Vagina (tissue), 2 donors: Measurements from ENCODE around the gene TSPAN4. TPM values are rescaled to one million over a fixed set of nuclear protein-coding genes. Genes with fewer than 3 reads are reported as not detected.

Experiments
- DNase-seq, 2 donors: peaks; one replicate each; pipeline ENCODE4 v3.0.0-alpha.2; 2017; ENCODE audit errors: extremely low spot score in 2 of 2
- H3K27ac ChIP-seq: fragments of 200-600 bp; sonication (generic); one replicate; pipeline ENCODE4 v1.5.1; 2019
- H3K27me3 ChIP-seq: fragments of 200-600 bp; sonication (generic); one replicate; pipeline ENCODE4 v1.5.1; 2019
- H3K36me3 ChIP-seq, 2 donors: fragments of 200-600 bp; sonication (generic); one replicate each; pipeline ENCODE4 v1.5.1; 2017 to 2019
- H3K4me1 ChIP-seq: fragments of 200-600 bp; sonication (generic); one replicate; pipeline ENCODE4 v1.5.1; 2019
- H3K4me3 ChIP-seq, 2 donors: fragments of 200-600 bp; sonication (generic); 1 replicate in 1 of 2; 2 replicates in 1 of 2; pipeline ENCODE4 v1.5.1; 2016 to 2019
- H3K9me3 ChIP-seq: fragments of 200-600 bp; sonication (generic); one replicate; pipeline ENCODE4 v1.5.1; 2019
- POLR2A ChIP-seq, 2 donors: fragments of 450-650 bp; IDR thresholded peaks; one replicate each; pipeline ENCODE4 v1.6.1; 2017; ENCODE audit warnings: antibody characterized with exemption in 2 of 2, mild to moderate bottlenecking in 2 of 2, moderate library complexity in 2 of 2
- POLR2AphosphoS5 ChIP-seq, 2 donors: sonication (generic); formaldehyde crosslinking; IDR thresholded peaks; one replicate each; pipeline ENCODE4 v1.9.0; 2017; ENCODE audit warnings: antibody characterized with exemption in 2 of 2, mild to moderate bottlenecking in 2 of 2, low read depth in 1 of 2; ENCODE audit not compliant: insufficient read depth in 1 of 2
- intact Hi-C: fragments of 100-400 bp; cut with DNase I; formaldehyde crosslinking; loops from one replicate; pipeline ENCODE4 v1.15.1; 2023
- total RNA-seq: library from RNA; depleted of rRNA; stranded (reverse); fragments of >200 nt; gene quantifications from one replicate; pipeline ENCODE4 v1.2.3, GENCODE V29; 2016
- TF ChIP-seq, protein P1 (sequence below), 3 experiments: fragments of 450-650 bp in 2 of 3; fragments of 200-600 bp in 1 of 3; sonication (generic) in 1 of 3; IDR thresholded peaks; one replicate each; pipeline ENCODE4 v1.5.1; 2017 to 2019; ENCODE audit warnings: antibody characterized with exemption in 3 of 3, mild to moderate bottlenecking in 2 of 3, moderate library complexity in 2 of 3

The TSPAN4 gene
- total RNA-seq, 1 donor from 2014 or later = 99.0 TPM

DNA sequence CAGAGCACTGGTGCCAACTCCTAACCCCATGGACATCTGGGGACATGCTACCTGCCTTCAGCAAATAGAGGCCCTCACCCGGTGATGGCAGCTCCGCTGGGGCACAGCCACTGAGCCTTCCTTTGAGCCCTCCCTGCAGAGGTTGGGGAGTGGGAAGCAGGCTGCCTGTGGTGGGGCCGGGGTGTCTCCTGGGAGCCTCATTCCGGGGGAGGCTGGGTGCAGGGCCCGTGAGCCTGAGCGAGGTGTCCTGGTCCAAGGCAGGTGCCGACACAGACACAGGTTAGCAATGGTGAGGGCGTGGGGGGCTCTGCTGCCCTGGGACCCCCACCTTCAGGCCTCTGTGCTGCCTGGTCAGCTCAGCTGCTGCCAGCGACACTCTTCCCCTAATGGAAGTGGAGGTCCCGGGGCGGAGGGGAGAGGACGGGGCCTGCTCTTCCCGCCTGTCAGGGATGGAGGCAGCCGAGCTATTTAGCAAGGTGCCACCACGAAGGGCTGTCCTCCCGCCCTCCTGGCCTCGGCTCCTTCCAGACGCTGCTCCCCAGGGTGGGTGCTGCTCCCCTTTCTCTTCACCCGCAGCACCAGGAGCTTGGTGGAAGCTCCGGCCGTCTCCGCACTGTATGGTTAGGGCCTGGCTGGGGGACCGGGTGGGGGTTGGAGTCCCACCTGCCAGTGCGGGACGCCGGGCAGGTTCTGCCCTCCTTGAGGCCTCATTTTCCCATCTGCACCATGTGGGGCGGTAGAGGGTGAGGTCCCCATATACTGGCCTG is 11.2 kb downstream of the TSPAN4 start:
- H3K27me3 ChIP-seq = no peaks in the 10 kb centered on the region
- no peak overlapping the region for H3K27ac ChIP-seq
- H3K9me3 ChIP-seq = no peaks in the 10 kb centered on the region
- peaks cover 53% of the 10 kb centered on the region for H3K4me1 ChIP-seq
- intact Hi-C loops = loop anchor here (5.0 kb wide), 1 partner anchor 198 kb away; no protein-coding TSS in a partner anchor
- no peak for DNase-seq
- no peak overlapping the region for H3K4me3 ChIP-seq
- no peaks in the 10 kb centered on the region for H3K36me3 ChIP-seq
- TF ChIP-seq POLR2A (IDR thresholded peaks at IDR 0.05) (no peak), POLR2AphosphoS5 (IDR thresholded peaks at IDR 0.05; ENCODE audit: insufficient read depth in 1 of 2, low read depth in 1 of 2) (no peak)
- TF ChIP-seq, protein P1, sequence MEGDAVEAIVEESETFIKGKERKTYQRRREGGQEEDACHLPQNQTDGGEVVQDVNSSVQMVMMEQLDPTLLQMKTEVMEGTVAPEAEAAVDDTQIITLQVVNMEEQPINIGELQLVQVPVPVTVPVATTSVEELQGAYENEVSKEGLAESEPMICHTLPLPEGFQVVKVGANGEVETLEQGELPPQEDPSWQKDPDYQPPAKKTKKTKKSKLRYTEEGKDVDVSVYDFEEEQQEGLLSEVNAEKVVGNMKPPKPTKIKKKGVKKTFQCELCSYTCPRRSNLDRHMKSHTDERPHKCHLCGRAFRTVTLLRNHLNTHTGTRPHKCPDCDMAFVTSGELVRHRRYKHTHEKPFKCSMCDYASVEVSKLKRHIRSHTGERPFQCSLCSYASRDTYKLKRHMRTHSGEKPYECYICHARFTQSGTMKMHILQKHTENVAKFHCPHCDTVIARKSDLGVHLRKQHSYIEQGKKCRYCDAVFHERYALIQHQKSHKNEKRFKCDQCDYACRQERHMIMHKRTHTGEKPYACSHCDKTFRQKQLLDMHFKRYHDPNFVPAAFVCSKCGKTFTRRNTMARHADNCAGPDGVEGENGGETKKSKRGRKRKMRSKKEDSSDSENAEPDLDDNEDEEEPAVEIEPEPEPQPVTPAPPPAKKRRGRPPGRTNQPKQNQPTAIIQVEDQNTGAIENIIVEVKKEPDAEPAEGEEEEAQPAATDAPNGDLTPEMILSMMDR (IDR thresholded peaks at IDR 0.05) = no peak

DNA sequence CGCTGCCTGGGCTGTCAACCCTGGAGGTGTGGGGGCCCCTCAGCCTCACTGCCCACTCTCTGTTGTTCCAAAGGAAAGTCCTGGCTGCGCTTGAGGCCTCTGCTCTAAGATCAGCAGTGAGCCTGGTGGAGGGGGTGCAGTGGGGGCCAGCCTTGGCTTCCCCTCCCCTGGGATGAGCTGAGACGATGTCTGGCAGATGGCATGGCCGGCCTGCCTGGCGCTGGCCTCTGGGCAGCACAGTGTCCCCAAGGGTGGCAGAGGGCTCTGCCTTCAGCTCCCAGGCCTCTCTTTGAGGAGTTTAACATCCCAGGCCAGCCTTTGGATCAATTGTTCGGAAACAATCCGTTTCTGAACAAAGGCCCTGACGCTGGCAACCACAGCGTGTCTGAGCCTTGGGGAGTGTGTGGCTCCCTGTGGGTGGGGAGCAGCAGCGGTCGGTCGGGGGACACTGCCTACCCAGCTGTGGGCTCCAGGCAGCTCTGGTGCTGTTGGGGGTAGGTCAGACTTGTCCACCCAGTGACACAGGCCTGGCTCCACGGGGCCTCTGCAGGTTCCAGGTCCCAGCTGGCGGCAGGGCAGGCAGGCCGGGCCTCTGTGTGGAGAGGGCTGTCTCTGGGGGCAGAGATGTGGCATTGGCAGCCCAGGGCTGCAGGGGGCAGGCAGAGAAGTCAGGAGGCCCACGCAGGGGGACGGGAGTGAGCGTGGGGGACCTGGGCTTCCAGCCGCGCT is 12.1 kb downstream of the TSPAN4 start:
- Histone ChIP-seq H3K4me3 (no peak overlapping the region), H3K27me3 (no peaks in the 10 kb centered on the region), H3K4me1 (peaks cover 56% of the 10 kb centered on the region), H3K36me3 (no peaks in the 10 kb centered on the region), H3K9me3 (no peaks in the 10 kb centered on the region), H3K27ac (no peak overlapping the region)
- no peak for DNase-seq
- intact Hi-C loops = loop anchor here (5.0 kb wide), 1 partner anchor 198 kb away; no protein-coding TSS in a partner anchor
- TF ChIP-seq POLR2AphosphoS5 (IDR thresholded peaks at IDR 0.05; ENCODE audit: insufficient read depth in 1 of 2, low read depth in 1 of 2) (no peak), POLR2A (IDR thresholded peaks at IDR 0.05) (no peak)
- TF ChIP-seq, protein P1 (IDR thresholded peaks at IDR 0.05) = no peak

DNA sequence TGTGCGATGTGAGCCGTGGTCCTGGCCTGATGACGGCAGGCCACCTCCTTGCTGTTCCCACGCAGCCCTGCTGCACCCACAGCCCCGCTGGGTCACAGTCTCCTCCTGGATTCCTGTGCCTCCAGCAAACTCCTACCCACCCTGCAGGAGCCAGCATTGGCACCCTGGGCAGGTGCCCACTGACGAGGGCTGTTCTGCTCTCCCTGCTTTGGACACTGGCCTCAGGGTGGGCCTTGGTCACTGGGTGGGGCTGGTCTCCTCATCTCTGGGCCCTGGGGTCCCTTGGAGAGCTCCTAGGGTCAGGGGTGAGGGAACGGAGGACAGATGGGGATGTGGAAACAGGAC is 12.7 kb downstream of the TSPAN4 start:
- H3K9me3 ChIP-seq = no peaks in the 10 kb centered on the region
- intact Hi-C loops = no loop called here

DNA sequence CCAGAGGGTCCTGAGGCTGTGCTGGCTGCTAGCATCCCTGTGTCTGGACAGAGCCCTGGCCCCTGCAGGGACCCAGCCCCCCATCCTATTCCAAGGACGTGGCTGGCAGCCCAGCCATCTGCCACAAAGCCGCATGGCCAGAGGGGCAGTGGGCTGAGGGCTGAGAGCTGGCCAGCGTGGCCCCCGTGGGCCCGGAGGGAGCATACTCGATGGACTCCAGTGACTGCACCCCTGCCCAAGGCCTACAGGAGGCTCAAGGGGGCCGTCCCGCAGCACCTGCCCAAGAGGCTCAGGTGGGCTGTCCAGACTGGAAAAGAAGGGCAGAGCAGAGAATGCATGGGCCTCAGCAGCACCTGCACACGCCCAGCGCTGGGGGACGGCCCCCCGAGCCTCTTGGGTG is 13.1 kb downstream of the TSPAN4 start:
- intact Hi-C loops = no loop called here
- H3K27ac ChIP-seq = no peak overlapping the region
- peaks cover 53% of the 10 kb centered on the region for H3K4me1 ChIP-seq
- DNase-seq = no peak
- no peaks in the 10 kb centered on the region for H3K9me3 ChIP-seq
- no peak overlapping the region for H3K4me3 ChIP-seq
- no peaks in the 10 kb centered on the region for H3K27me3 ChIP-seq
- TF ChIP-seq POLR2A (IDR thresholded peaks at IDR 0.05) (no peak), POLR2AphosphoS5 (IDR thresholded peaks at IDR 0.05; ENCODE audit: insufficient read depth in 1 of 2, low read depth in 1 of 2) (no peak)
- TF ChIP-seq, protein P1 (IDR thresholded peaks at IDR 0.05) = no peak
- no peaks in the 10 kb centered on the region for H3K36me3 ChIP-seq

More for the DNA sequence above, 12.7 kb downstream of the TSPAN4 start:
- Histone ChIP-seq H3K27me3 (no peaks in the 10 kb centered on the region), H3K4me3 (no peak overlapping the region), H3K4me1 (peaks cover 57% of the 10 kb centered on the region), H3K36me3 (no peaks in the 10 kb centered on the region), H3K27ac (no peak overlapping the region)
- no peak for DNase-seq
- no peak for TF ChIP-seq POLR2A (IDR thresholded peaks at IDR 0.05)
- no peak for TF ChIP-seq POLR2AphosphoS5 (IDR thresholded peaks at IDR 0.05; ENCODE audit: insufficient read depth in 1 of 2, low read depth in 1 of 2)
- TF ChIP-seq, protein P1 (IDR thresholded peaks at IDR 0.05) = no peak

DNA sequence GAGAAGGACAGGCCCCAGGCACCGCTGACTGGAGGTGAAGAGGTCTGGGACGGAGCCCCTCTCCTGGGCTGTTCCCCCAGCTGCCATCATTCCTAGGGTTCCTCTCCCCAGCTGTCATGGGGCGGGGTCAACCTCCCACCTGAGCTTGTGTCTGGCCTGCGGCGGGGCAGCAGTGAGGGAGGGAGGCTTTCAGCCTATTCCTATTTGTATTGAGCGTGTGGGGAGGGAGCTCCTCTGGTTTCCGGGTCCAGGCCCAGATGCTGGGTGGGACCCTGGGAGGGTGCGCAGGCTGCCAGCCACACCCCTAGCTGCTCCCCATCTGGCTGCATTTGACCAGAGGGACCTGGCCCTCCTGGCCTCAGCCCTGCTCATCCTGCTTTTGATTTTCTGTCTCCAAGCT is 13.7 kb downstream of the TSPAN4 start:
- intact Hi-C loops = no loop called here
- H3K4me1 ChIP-seq = peaks cover 50% of the 10 kb centered on the region

More for the DNA sequence above, 13.7 kb downstream of the TSPAN4 start:
- H3K36me3 ChIP-seq = no peaks in the 10 kb centered on the region
- no peaks in the 10 kb centered on the region for H3K9me3 ChIP-seq
- H3K4me3 ChIP-seq = no peak overlapping the region
- TF ChIP-seq, protein P1 (IDR thresholded peaks at IDR 0.05) = no peak
- TF ChIP-seq POLR2AphosphoS5 (IDR thresholded peaks at IDR 0.05; ENCODE audit: insufficient read depth in 1 of 2, low read depth in 1 of 2) (no peak), POLR2A (IDR thresholded peaks at IDR 0.05) (no peak)
- H3K27me3 ChIP-seq = no peaks in the 10 kb centered on the region
- no peak overlapping the region for H3K27ac ChIP-seq
- DNase-seq = no peak
